GM21360 (cell line): ENCODE measurements around the gene CELF2.
"Not testable (repeated sequence)": the region's sequence is repeated elsewhere in the genome, so short reads cannot be mapped to it uniquely, and the experiment has no call there.

Source experiments
- ATAC-seq: cut with Tn5 transposase; IDR thresholded peaks from one replicate; pipeline ENCODE4 v1.9.1; 2021; ENCODE audit warnings: mild to moderate bottlenecking, moderate library complexity; ENCODE audit not compliant: unreplicated experiment

Gene CELF2

GRCh38 chr10:11366889-11367288 lies 349.2 kb downstream of the CELF2 start:
- not testable (repeated sequence) for ATAC-seq

- no peak for ATAC-seq
These were observed 349.8 kb downstream of the CELF2 start for GRCh38 chr10:11367505-11367904.

DNA sequence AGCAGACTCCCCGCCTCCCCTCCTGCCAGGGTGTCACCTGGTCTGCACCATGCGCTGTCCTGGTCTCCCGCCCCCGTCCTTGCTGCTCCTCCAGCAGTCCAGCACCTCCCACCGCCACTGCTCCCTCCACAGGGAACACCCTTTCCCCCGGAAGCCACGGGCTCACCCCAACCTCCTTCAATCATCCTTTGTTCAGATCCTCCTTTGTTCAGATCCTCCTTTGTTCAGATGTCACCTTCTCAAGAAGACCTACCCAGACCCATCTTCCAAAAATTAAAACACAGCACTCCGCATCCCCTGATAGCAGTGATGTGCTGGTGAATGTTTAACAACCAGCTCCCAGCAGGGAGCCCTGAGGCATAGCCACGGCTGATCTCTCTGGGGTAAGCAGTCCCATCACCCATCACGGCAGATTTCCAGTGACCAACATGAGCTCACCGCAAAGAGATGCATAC lies 356.1 kb downstream of the CELF2 start:
- no peak for ATAC-seq

- ATAC-seq, result no peak
These were observed 359.6 kb downstream of the CELF2 start for GRCh38 chr10:11377267-11377666.

DNA sequence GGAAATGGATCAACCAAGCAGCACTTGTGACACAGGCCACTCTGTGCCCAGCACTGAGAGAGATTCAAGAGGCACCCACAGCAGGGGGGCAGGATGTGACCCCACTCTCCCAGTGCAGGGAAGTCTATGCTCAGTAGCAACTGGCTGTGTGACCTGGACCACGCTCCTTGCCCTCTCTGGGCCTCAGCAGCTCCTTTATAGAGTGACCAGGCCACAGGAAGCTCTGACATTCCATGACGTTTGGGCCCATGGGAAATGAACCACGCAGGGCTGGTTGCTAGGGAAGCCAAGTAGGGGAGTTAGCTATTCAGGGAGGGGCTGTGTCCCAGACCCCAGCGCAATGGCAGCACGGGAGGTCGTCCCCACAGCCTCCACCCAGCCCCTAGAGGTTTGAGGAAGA lies 361.2 kb downstream of the CELF2 start:
- no peak for ATAC-seq

DNA sequence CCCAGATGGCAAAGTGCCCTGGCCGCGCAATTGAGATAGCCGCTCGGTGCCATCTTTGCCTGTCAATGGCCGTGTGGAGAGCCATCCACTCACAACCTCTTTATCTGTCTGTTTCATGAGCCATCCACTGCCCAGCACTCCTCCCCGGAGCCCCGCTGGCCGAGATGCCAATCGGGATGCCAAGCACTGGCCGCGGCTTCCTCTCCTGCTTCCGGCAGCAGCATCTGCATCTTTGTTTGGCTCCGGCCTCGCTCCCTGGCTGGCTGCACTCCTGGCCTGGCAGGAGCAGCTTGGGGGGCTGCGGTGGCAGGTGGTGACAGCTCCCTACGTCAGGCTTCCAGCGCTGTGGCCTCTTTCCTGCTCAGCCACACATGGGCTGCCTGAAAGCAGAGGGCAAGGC lies 362.1 kb downstream of the CELF2 start:
- ATAC-seq, result no peak

DNA sequence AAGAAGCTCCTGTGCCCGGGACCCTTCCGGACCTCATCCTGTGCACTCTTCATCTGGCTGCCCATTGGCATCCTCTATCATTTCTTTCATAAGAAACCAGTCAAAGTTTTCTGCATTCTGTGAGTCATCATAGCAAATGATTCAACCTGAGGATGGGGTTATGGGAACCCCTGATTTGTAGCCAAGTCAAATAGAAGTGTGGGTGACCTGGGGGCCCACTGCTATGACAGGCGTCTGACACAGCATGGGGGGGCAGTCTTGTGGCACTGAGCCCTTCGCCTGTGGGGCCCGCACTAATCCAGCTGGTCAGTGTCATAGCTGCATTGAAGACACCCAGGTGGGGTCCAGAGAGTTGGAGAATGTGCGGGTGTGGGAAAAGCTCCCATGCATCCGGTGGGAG lies 363.4 kb downstream of the CELF2 start:
- no peak for ATAC-seq

GRCh38 chr10:11381511-11381910 lies 363.8 kb downstream of the CELF2 start:
- ATAC-seq, result no peak

- ATAC-seq, result no peak
These were observed 364.5 kb downstream of the CELF2 start for GRCh38 chr10:11382187-11382586.

DNA sequence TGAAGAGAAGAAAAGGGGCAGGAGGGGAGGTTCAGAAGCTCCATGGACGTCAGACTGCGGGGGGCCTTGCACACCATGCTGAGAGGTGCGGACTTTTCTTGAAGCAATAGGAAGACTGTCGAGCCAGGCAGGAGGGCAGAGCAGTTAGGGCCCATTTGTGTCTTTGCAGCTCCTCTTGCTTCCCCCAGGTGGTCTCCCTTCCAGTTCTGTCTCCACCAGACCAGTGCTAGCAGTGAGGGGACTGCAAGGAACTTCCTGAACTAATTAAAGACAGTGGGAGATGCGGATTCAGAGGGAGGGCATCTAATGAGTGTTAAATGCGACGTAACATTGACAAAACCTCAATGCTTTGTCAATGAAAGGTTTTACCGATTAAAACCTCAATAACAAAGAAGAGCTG lies 368.4 kb downstream of the CELF2 start:
- no peak for ATAC-seq
